BJ (cell line): Measurements from ENCODE around the gene CYB561D2. TPM values are rescaled to one million over a fixed set of nuclear protein-coding genes. Genes with fewer than 3 reads are reported as not detected.

ENCODE experiments used
- CTCF ChIA-PET: fragments of 350-600 bp; formaldehyde crosslinking; extraction: SDS; loops from one replicate; lab custom pipeline; 2021; ENCODE audit warnings: antibody characterized with exemption, inconsistent platforms; lab: Yijun Ruan, JAX
- POLR2A ChIA-PET: fragments of 300-600 bp; sonication (Branson Sonifier 250); formaldehyde crosslinking; extraction: SDS; loops from one replicate; lab custom pipeline; 2021; ENCODE audit warnings: antibody characterized with exemption; lab: Charles Lee
- DNase-seq: peaks from one replicate; pipeline ENCODE4 v3.0.0-alpha.2; 2011; ENCODE audit warnings: low read depth
- H3K27me3 ChIP-seq: 2 replicates; pipeline ENCODE4 v1.6.0; 2011; ENCODE audit warnings: low read length; ENCODE audit not compliant: control insufficient read depth, insufficient read depth
- H3K36me3 ChIP-seq: 2 replicates; pipeline ENCODE4 v1.5.1; 2011; ENCODE audit warnings: low read length; ENCODE audit not compliant: control insufficient read depth, insufficient read depth
- H3K4me3 ChIP-seq: 2 replicates; pipeline ENCODE4 v1.5.1; 2011; ENCODE audit warnings: low read depth, mild to moderate bottlenecking, control low read depth, low read length
- CTCF ChIP-seq: IDR thresholded peaks from 2 replicates; pipeline ENCODE4 v1.5.1; 2011; ENCODE audit warnings: low read depth, mild to moderate bottlenecking, control low read depth, inconsistent platforms, low read length, moderate library complexity; ENCODE audit not compliant: insufficient read depth
- polyA plus RNA-seq: library from polyadenylated mRNA; depleted of rRNA; stranded (reverse); fragments of >200 nt; gene quantifications from 2 replicates; pipeline ENCODE4 v1.2.3, GENCODE V29; 2011

CYB561D2 gene
- polyA plus RNA-seq, 1 experiment = 39.3 TPM

- H3K36me3 ChIP-seq = no peaks in the 10 kb centered on the region
- no peaks in the 10 kb centered on the region for H3K27me3 ChIP-seq
- ChIA-PET CTCF (no interaction called here), POLR2A (no interaction called here)
- H3K4me3 ChIP-seq = no peak overlapping the region
- no peak for TF ChIP-seq CTCF
- no peak for DNase-seq
Measured at GRCh38 chr3:50378024-50378423, 27.4 kb downstream of the CYB561D2 start.

DNA sequence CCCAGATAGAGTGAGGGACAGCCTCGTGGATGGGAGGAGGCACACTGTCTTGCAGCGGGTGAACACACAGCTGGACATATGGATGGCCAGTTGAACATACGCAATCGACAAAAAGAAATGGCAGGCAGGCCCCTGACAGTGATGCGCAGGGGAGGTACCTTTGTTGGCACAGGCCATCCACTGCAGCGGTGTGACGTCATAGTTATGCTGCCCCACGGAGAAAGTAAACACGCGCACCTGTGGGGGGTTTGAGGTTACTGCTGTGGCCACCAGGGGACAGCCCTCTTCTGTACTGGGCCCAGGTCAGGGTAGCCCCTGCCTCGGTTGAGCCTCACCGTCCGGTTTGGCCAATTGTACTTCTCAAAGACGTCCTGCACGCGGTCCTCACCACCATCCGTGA lies 28.1 kb downstream of the CYB561D2 start:
- ChIA-PET CTCF (no interaction called here), POLR2A (no interaction called here)
- Histone ChIP-seq H3K27me3 (0 out of 2 replicates have a peak, but pooled peaks cover 2% of the 10 kb centered on the region), H3K36me3 (no peaks in the 10 kb centered on the region), H3K4me3 (no peak overlapping the region)
- no peak for TF ChIP-seq CTCF
- DNase-seq = no peak

GRCh38 chr3:50380405-50381085 lies 29.9 kb downstream of the CYB561D2 start:
- no peak for DNase-seq
- ChIA-PET CTCF (interaction anchor here (1.0 kb wide), 1 partner anchor 162 kb away, joined by 3 read pairs; no protein-coding TSS in a partner anchor), POLR2A (no interaction called here)
- H3K4me3 ChIP-seq = no peak overlapping the region
- 0 out of 2 replicates have a peak, but pooled peaks cover 5% of the 10 kb centered on the region for H3K27me3 ChIP-seq
- no peak for TF ChIP-seq CTCF
- H3K36me3 ChIP-seq = no peaks in the 10 kb centered on the region

DNA sequence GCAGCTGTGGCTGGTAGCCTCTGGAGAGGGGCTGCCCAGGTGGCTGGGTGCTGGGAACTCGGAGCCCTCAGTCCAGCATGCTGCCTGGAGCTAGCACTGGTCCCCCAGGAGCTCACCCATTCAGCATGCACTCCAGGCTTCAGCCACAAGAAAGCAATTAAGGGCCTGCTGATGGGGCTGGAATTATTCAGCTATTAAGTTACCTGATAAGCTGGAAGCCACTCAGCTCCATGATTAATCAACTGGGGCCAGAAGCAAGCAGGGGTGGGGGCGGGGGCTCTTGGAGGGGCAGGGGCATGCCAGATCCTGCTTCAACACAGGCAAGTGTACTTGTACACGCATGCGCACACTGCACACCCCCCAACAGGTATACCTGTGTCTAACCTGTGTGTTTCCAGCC lies 30.7 kb downstream of the CYB561D2 start:
- TF ChIP-seq CTCF = no peak
- Histone ChIP-seq H3K4me3 (no peak overlapping the region), H3K27me3 (peaks cover 5% of the 10 kb centered on the region; the same call in 1 of the 2 replicates), H3K36me3 (no peaks in the 10 kb centered on the region)
- DNase-seq = no peak
- ChIA-PET CTCF (interaction anchor here (1.0 kb wide), 1 partner anchor 161 kb away, joined by 3 read pairs; no protein-coding TSS in a partner anchor), POLR2A (interaction anchor here (0.6 kb wide), 1 partner anchor 22 kb away, joined by 4 read pairs; no protein-coding TSS in a partner anchor)

DNA sequence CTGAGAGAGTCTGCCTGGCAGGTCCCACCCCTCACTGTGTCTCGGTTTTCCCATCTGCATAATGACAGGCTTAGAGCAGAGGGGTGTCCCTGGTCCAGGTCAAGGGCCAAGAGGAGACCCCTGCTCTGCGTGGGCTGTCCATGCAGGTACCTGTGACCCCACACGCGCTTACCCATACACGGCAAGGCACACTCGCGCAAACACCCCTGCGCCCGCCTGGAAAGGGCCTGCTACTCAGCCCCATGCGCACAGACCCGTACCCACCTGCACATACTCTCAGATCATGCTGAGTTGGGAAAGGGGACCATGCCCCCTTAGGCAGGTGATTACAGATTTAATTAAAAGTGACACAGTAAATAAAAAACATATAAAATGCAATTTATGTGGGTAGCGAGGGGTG lies 32.1 kb downstream of the CYB561D2 start:
- Histone ChIP-seq H3K4me3 (no peak overlapping the region), H3K36me3 (no peaks in the 10 kb centered on the region), H3K27me3 (peaks cover 8% of the 10 kb centered on the region; the same call in 1 of the 2 replicates)
- ChIA-PET POLR2A (no interaction called here), CTCF (interaction anchor here (1.2 kb wide), 1 partner anchor 9 kb away, joined by 3 read pairs; no protein-coding TSS in a partner anchor)
- DNase-seq = no peak
- TF ChIP-seq CTCF = no peak
